Suprapubic skin (tissue), 4 donors: ENCODE data around the gene COX4I1.

Experiments
- EP300 ChIP-seq: sonication (generic); formaldehyde crosslinking; IDR thresholded peaks from one replicate; pipeline ENCODE4 v1.6.1; 2017; ENCODE audit warnings: antibody characterized with exemption
- POLR2A ChIP-seq, 2 donors: fragments of 450-650 bp; IDR thresholded peaks; one replicate each; pipeline ENCODE4 v1.6.1; 2017; ENCODE audit warnings: antibody characterized with exemption in 2 of 2, mild to moderate bottlenecking in 2 of 2, moderate library complexity in 2 of 2
- POLR2AphosphoS5 ChIP-seq, 3 donors: sonication (generic); formaldehyde crosslinking; IDR thresholded peaks; one replicate each; pipeline ENCODE4 v1.6.1; 2017; ENCODE audit warnings: antibody characterized with exemption in 3 of 3
- TF ChIP-seq, protein P1 (sequence below), 2 donors: fragments of 200-600 bp in 1 of 2; fragments of 450-650 bp in 1 of 2; sonication (generic) in 1 of 2; IDR thresholded peaks; one replicate each; pipeline ENCODE4 v1.5.1; 2016 to 2019; ENCODE audit warnings: antibody characterized with exemption in 2 of 2, mild to moderate bottlenecking in 1 of 2, moderate library complexity in 1 of 2

DNA sequence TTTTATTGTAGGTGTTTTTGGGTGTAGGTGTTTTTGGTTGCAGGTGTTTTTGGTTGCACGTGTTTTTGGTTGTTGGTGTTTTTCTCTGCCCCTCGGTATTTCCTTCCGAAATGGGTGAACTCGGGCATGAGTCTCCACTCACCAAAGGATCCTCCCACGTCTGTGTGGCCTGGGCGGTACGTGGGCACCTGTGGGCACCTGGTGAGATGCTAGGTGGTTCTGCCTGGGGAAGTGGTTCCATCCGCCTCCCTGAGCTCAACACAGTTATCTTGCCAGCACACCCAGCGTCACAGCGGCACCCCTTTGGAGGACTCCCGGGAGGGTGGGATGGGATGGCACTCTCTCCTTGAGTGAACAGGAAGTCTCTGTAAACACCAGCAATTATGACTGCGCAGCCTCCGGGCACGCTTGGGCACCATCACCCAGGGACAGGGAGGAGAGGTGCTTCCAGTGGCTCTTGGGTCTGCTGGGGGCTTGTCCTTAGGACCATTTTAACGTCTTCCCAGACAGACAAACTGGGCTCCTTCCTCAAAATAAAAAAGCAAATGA, 29.8 kb downstream of the COX4I1 start:
- TF ChIP-seq EP300 (no peak), POLR2AphosphoS5 (IDR thresholded peaks at IDR 0.05) (no peak), POLR2A (IDR thresholded peaks at IDR 0.05) (no peak)
- TF ChIP-seq, protein P1, sequence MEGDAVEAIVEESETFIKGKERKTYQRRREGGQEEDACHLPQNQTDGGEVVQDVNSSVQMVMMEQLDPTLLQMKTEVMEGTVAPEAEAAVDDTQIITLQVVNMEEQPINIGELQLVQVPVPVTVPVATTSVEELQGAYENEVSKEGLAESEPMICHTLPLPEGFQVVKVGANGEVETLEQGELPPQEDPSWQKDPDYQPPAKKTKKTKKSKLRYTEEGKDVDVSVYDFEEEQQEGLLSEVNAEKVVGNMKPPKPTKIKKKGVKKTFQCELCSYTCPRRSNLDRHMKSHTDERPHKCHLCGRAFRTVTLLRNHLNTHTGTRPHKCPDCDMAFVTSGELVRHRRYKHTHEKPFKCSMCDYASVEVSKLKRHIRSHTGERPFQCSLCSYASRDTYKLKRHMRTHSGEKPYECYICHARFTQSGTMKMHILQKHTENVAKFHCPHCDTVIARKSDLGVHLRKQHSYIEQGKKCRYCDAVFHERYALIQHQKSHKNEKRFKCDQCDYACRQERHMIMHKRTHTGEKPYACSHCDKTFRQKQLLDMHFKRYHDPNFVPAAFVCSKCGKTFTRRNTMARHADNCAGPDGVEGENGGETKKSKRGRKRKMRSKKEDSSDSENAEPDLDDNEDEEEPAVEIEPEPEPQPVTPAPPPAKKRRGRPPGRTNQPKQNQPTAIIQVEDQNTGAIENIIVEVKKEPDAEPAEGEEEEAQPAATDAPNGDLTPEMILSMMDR (IDR thresholded peaks at IDR 0.05): no peak
